IMR-90 (cell line): ENCODE results near the gene CKS1B. TPM values are rescaled to one million over a fixed set of nuclear protein-coding genes. Genes with fewer than 3 reads are reported as not detected.
A peak's percentile ranks its signal among the peaks of the same experiment; 100 is the strongest.

Experiments
- ATAC-seq: fragments of 200-7000 bp; cut with Tn5 transposase; 2 replicates; pipeline ENCODE4 v1.9.1; 2020; ENCODE audit warnings: low read depth, mild to moderate bottlenecking, moderate library complexity
- BruUV-seq: library from RNA; stranded (reverse); fragments of 400-500 nt; replicated peaks from 2 replicates; lab custom pipeline; 2021; lab: Mats Ljungman, UMichigan
- CTCF ChIA-PET: fragments of 300-600 bp; formaldehyde crosslinking; extraction: SDS; loops from one replicate; lab custom pipeline; 2021; ENCODE audit warnings: antibody characterized with exemption; lab: Yijun Ruan, JAX
- POLR2A ChIA-PET: fragments of 300-600 bp; sonication (Branson Sonifier 250); formaldehyde crosslinking; loops from one replicate; lab custom pipeline; 2022; ENCODE audit warnings: antibody characterized with exemption; ENCODE audit not compliant: unreplicated experiment; lab: Charles Lee
- DNase-seq: peaks from one replicate; pipeline ENCODE4 v3.0.0; 2013
- H2AFZ ChIP-seq: replicated peaks from 2 replicates; pipeline ENCODE3; 2013; ENCODE audit warnings: low read length, mild to moderate bottlenecking; ENCODE audit not compliant: poor library complexity
- H2AK5ac ChIP-seq: 2 replicates; pipeline ENCODE4 v1.6.1; 2013; ENCODE audit warnings: low read depth, low read length, inconsistent platforms
- H2AK9ac ChIP-seq: replicated peaks from 2 replicates; pipeline ENCODE3; 2013; ENCODE audit warnings: mild to moderate bottlenecking, low read depth, low read length, moderate library complexity; ENCODE audit not compliant: poor library complexity
- H2BK120ac ChIP-seq: 2 replicates; pipeline ENCODE4 v1.6.1; 2013; ENCODE audit warnings: low read depth, low read length, inconsistent platforms
- H2BK15ac ChIP-seq: 3 replicates; pipeline ENCODE4 v1.6.1; 2013; ENCODE audit warnings: low read depth, low read length, inconsistent platforms
- H2BK20ac ChIP-seq: 2 replicates; pipeline ENCODE4 v1.6.1; 2013; ENCODE audit warnings: low read depth, mild to moderate bottlenecking, inconsistent platforms, low read length, moderate library complexity
- H2BK5ac ChIP-seq: 2 replicates; pipeline ENCODE4 v1.6.1; 2013; ENCODE audit warnings: mild to moderate bottlenecking, low read depth, low read length, inconsistent platforms; ENCODE audit not compliant: poor library complexity, severe bottlenecking
- H3K14ac ChIP-seq: replicated peaks from 2 replicates; pipeline ENCODE4 v1.6.1; 2013; ENCODE audit warnings: low read depth, low read length, inconsistent platforms
- H3K18ac ChIP-seq: 2 replicates; pipeline ENCODE4 v1.6.1; 2013; ENCODE audit warnings: low read depth, low read length, control low read depth
- H3K23ac ChIP-seq: 2 replicates; pipeline ENCODE4 v1.6.1; 2013; ENCODE audit warnings: low read depth, low read length, inconsistent platforms
- H3K27ac ChIP-seq: 2 replicates; pipeline ENCODE4 v1.5.1; 2013; ENCODE audit warnings: mild to moderate bottlenecking, control low read depth, low read length; ENCODE audit not compliant: insufficient read depth
- H3K27me3 ChIP-seq: 2 replicates; pipeline ENCODE4 v1.6.1; 2013; ENCODE audit warnings: low read length; ENCODE audit not compliant: control insufficient read depth, insufficient read depth
- H3K36me3 ChIP-seq: 2 replicates; pipeline ENCODE4 v1.6.1; 2013; ENCODE audit warnings: low read length, mixed read lengths; ENCODE audit not compliant: control insufficient read depth, insufficient read depth
- H3K4ac ChIP-seq: 2 replicates; pipeline ENCODE4 v1.6.1; 2013; ENCODE audit warnings: low read depth, low read length, inconsistent platforms
- H3K4me1 ChIP-seq: 2 replicates; pipeline ENCODE4 v1.6.1; 2013; ENCODE audit warnings: low read length, mixed read lengths; ENCODE audit not compliant: control insufficient read depth, insufficient read depth
- H3K4me2 ChIP-seq: 2 replicates; pipeline ENCODE4 v1.6.1; 2013; ENCODE audit warnings: low read depth, mild to moderate bottlenecking, control low read depth, low read length, moderate library complexity
- H3K4me3 ChIP-seq: 2 replicates; pipeline ENCODE4 v1.5.1; 2013; ENCODE audit warnings: low read depth, mild to moderate bottlenecking, control low read depth, low read length, moderate library complexity; ENCODE audit not compliant: insufficient read depth
- H3K56ac ChIP-seq: 2 replicates; pipeline ENCODE4 v1.6.1; 2013; ENCODE audit warnings: low read length, inconsistent platforms; ENCODE audit not compliant: insufficient read depth; ENCODE audit errors: extremely low read depth
- H3K79me1 ChIP-seq, 2 experiments: 2 replicates each; pipeline ENCODE4 v1.6.1; 2013; ENCODE audit warnings: low read length in 2 of 2, inconsistent platforms in 1 of 2, low read depth in 1 of 2
- H3K9ac ChIP-seq: 2 replicates; pipeline ENCODE4 v1.6.1; 2013; ENCODE audit warnings: low read depth, low read length, control low read depth
- H3K9me1 ChIP-seq: 2 replicates; pipeline ENCODE4 v1.6.1; 2013; ENCODE audit warnings: low read length, inconsistent platforms; ENCODE audit not compliant: insufficient read depth
- H3K9me3 ChIP-seq: 2 replicates; pipeline ENCODE4 v1.6.1; 2013; ENCODE audit warnings: low read length; ENCODE audit not compliant: control insufficient read depth, insufficient read depth
- H4K20me1 ChIP-seq: 2 replicates; pipeline ENCODE4 v1.6.1; 2013; ENCODE audit warnings: low read length, inconsistent platforms; ENCODE audit not compliant: insufficient read depth
- H4K5ac ChIP-seq: 2 replicates; pipeline ENCODE4 v1.6.1; 2013; ENCODE audit warnings: mild to moderate bottlenecking, low read depth, low read length, control low read depth
- H4K8ac ChIP-seq, 2 experiments: 2 replicates each; pipeline ENCODE4 v1.6.1; 2013; ENCODE audit warnings: low read depth in 2 of 2, low read length in 2 of 2, control low read depth in 1 of 2, inconsistent platforms in 1 of 2
- H4K91ac ChIP-seq: 2 replicates; pipeline ENCODE4 v1.6.1; 2013; ENCODE audit warnings: low read depth, low read length, inconsistent platforms; ENCODE audit not compliant: insufficient read depth
- BHLHE40 ChIP-seq: fragments of 150-350 bp; IDR thresholded peaks from 2 replicates; pipeline ENCODE4 v1.6.1; 2016; ENCODE audit warnings: mild to moderate bottlenecking, low read depth, low read length
- CEBPB ChIP-seq: IDR thresholded peaks from 2 replicates; pipeline ENCODE4 v1.6.1; 2012; ENCODE audit warnings: low read depth, low read length, improper control_type of control experiment
- CHD1 ChIP-seq: IDR thresholded peaks from 2 replicates; pipeline ENCODE4 v1.6.1; 2012; ENCODE audit warnings: low read depth, low read length, improper control_type of control experiment
- CTCF ChIP-seq: conservative IDR thresholded peaks from 2 replicates; pipeline ENCODE4 v1.5.1; 2012; ENCODE audit warnings: mild to moderate bottlenecking, low read depth, low read length, improper control_type of control experiment
- ELK1 ChIP-seq: fragments of 150-350 bp; IDR thresholded peaks from 2 replicates; pipeline ENCODE4 v1.6.1; 2016; ENCODE audit warnings: low read depth, mild to moderate bottlenecking, low read length, moderate library complexity, borderline replicate concordance
- FOS ChIP-seq: fragments of 150-350 bp; IDR thresholded peaks from 2 replicates; pipeline ENCODE4 v1.6.1; 2016; ENCODE audit warnings: low read depth, low read length
- MAZ ChIP-seq: IDR thresholded peaks from 2 replicates; pipeline ENCODE4 v1.6.1; 2012; ENCODE audit warnings: low read depth, mild to moderate bottlenecking, low read length, improper control_type of control experiment, moderate library complexity, borderline replicate concordance
- MXI1 ChIP-seq: IDR thresholded peaks from 2 replicates; pipeline ENCODE4 v1.6.1; 2012; ENCODE audit warnings: low read depth, mild to moderate bottlenecking, low read length, moderate library complexity, borderline replicate concordance
- NFE2L2 ChIP-seq: fragments of 150-350 bp; IDR thresholded peaks from 2 replicates; pipeline ENCODE4 v1.6.1; 2016; ENCODE audit warnings: low read depth, mild to moderate bottlenecking, low read length
- POLR2A ChIP-seq: IDR thresholded peaks from 2 replicates; pipeline ENCODE4 v1.6.1; 2012; ENCODE audit warnings: mild to moderate bottlenecking, low read depth, low read length
- RAD21 ChIP-seq: IDR thresholded peaks from 2 replicates; pipeline ENCODE4 v1.6.1; 2012; ENCODE audit warnings: low read length, improper control_type of control experiment
- RCOR1 ChIP-seq: IDR thresholded peaks from 2 replicates; pipeline ENCODE4 v1.6.1; 2012; ENCODE audit warnings: mild to moderate bottlenecking, low read length, improper control_type of control experiment; ENCODE audit not compliant: insufficient replicate concordance
- RFX5 ChIP-seq: IDR thresholded peaks from 2 replicates; pipeline ENCODE4 v1.8.0; 2012; ENCODE audit warnings: low read depth, mild to moderate bottlenecking, low read length, moderate library complexity
- WGBS, 2 experiments: methylation state at CpG; one replicate each; pipeline versions ENCODE4 v1.1.5 to v1.1.7; 2013; ENCODE audit warnings: missing lambda C conversion rate in 2 of 2; ENCODE audit not compliant: insufficient read length in 1 of 2; ENCODE audit errors: extremely low coverage in 2 of 2; 5-methylcytosine and 5-hydroxymethylcytosine counted together
- dilution Hi-C: fragments of 300-500 bp; cut with HindIII; formaldehyde crosslinking; loops from one replicate; pipeline ENCODE4 v1.14.3; 2018; ENCODE audit warnings: low sequenced_read_pairs; ENCODE audit not compliant: unreplicated experiment
- in situ Hi-C: fragments of 300-500 bp; cut with MboI; formaldehyde crosslinking; loops from 3 replicates; pipeline ENCODE4 v1.14.3; 2019; ENCODE audit warnings: low sequenced_read_pairs, inconsistent platforms, mixed read lengths
- intact Hi-C: fragments of 100-400 bp; cut with micrococcal nuclease; formaldehyde crosslinking; loops from 2 replicates; pipeline ENCODE4 v1.10.0; 2022
- polyA plus RNA-seq, 3 experiments: library from polyadenylated mRNA; depleted of rRNA; stranded (reverse); fragments of >200 nt; gene quantifications; 2 replicates each; pipeline ENCODE4 v1.2.3, GENCODE V29; 2012; ENCODE audit warnings: low replicate concordance in 1 of 3
- total RNA-seq: library from RNA; depleted of rRNA; stranded (reverse); fragments of >200 nt; gene quantifications from 2 replicates; pipeline ENCODE4 v1.2.3, GENCODE V29; 2012
- TF ChIP-seq, protein P1 (sequence below): fragments of 150-350 bp; IDR thresholded peaks from 2 replicates; pipeline ENCODE4 v1.6.1; 2017; ENCODE audit warnings: mild to moderate bottlenecking, antibody characterized with exemption, low read length, low read depth

CKS1B gene
- total and polyA plus RNA-seq, 2 of the 4 experiments (the other 2 are of a cell fraction): 140 to 195 TPM

DNA sequence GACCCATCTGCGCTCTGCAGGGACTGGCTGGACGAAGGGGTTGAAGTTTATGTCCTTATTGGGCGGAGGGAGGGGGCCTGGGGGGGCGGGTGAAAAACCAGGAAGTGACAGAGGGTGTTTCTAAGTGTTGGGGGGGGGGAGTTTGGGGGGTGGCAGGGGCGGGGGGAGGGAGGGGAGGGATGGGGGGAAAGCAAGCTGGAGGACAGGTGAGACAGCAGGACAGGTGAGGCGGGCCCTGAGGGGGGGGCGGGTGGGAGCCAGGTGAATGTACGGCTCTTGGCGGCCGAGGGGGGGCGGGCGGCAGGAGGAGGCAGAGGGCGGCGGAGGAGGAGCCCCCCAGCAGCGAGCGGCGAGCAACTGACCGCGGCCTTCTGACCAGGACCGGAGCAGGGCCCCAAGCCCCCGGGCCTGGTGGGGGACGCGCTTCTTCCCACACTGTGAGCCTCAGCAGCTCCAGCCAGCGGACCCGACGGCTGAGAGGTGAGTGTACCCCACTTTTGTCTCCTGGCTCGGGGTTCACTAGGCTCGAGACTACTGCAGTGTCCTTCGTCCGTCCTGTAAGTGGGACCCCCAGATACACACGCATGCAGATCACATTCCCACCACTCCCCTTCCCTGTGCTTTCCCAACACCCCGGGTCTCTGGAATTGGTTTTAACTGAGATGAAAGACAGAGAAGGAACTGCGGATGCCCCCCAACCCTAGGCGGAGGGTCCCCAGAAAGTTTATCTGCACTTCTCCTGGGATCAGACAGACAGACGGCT, 28.2 kb downstream of the CKS1B start, which contains the start of gene ZBTB7B:
Gene ZBTB7B, plus strand, starts transcription at position 339 of the 763 bp plus-strand sequence. CDS start 11,859 bp downstream, outside the sequence.
- Histone ChIP-seq H4K20me1 (no peaks in the 10 kb centered on the region), H3K56ac (peak within 1 kb of the TSS; percentile 93), H3K4ac (peak within 1 kb of the TSS; percentile 99), H4K91ac (peak within 1 kb of the TSS; percentile 98), H4K8ac (peak within 1 kb of the TSS; percentile 92 to 98), H3K36me3 (no peaks in the 10 kb centered on the region; the same call in none of the 2 replicates), H2BK120ac (peak within 1 kb of the TSS; percentile 93), H3K23ac (peak within 1 kb of the TSS; percentile 99), H3K9me1 (peaks cover 12% of the 10 kb centered on the region), H3K27ac (peak within 1 kb of the TSS; percentile 99), H2BK15ac (peak within 1 kb of the TSS; percentile 95; the same call in 2 of the 3 replicates), H3K18ac (peak within 1 kb of the TSS; percentile 96), H3K27me3 (no peaks in the 10 kb centered on the region), H3K4me1 (peaks cover 21% of the 10 kb centered on the region), H4K5ac (peak within 1 kb of the TSS; percentile 92), H2AK5ac (peak within 1 kb of the TSS; percentile 99), H3K9ac (peak within 1 kb of the TSS; percentile 95), H3K9me3 (no peaks in the 10 kb centered on the region), H2AFZ (peak within 1 kb of the TSS; percentile 93), H2AK9ac (peak within 1 kb of the TSS; percentile 99), H3K14ac (peak within 1 kb of the TSS; percentile 100), H3K4me3 (peak within 1 kb of the TSS; percentile 98), H3K4me2 (peak within 1 kb of the TSS; percentile 97), H3K79me1 (peaks cover 14 to 66% of the 10 kb centered on the region in 2 experiments), H2BK5ac (peak within 1 kb of the TSS; percentile 94), H2BK20ac (peak within 1 kb of the TSS; percentile 70)
- dilution Hi-C loops (no loop called here), intact Hi-C loops (loop anchor here (5.0 kb wide), 1 partner anchor 50 kb away; the partner anchor contains the start of gene ADAM15), in situ Hi-C loops (no loop called here)
- WGBS, 2 experiments: 0% methylated on average over 11 of the region's 35 CpGs; no CpG with 5 or more reads in 1 of the 2 experiments
- ATAC-seq (peak; percentile 9), DNase-seq (no peak)
- CTCF ChIA-PET: interaction anchor here (0.6 to 1.6 kb wide), 2 partner anchors 14 to 16 kb away, joined by 3 to 7 read pairs; no protein-coding TSS in a partner anchor
- BruUV-seq: no TSS peak
- POLR2A ChIA-PET: no interaction called here
- TF ChIP-seq NFE2L2 (no peak), FOS (no peak), RFX5 (no peak), RAD21 (no peak), POLR2A (no peak), RCOR1 (no peak), MXI1 (no peak), CTCF (no peak), BHLHE40 (no peak), CEBPB (no peak), ELK1 (no peak), CHD1 (no peak), MAZ (no peak)
- TF ChIP-seq, protein P1, sequence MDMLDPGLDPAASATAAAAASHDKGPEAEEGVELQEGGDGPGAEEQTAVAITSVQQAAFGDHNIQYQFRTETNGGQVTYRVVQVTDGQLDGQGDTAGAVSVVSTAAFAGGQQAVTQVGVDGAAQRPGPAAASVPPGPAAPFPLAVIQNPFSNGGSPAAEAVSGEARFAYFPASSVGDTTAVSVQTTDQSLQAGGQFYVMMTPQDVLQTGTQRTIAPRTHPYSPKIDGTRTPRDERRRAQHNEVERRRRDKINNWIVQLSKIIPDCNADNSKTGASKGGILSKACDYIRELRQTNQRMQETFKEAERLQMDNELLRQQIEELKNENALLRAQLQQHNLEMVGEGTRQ: no peak
